HG02610 (cell line): Measurements from ENCODE around the gene AFP.

Source experiments
- ATAC-seq: cut with Tn5 transposase; IDR thresholded peaks from one replicate; pipeline ENCODE4 v1.9.1; 2021; ENCODE audit warnings: mild to moderate bottlenecking, moderate library complexity; ENCODE audit not compliant: unreplicated experiment

Gene AFP

DNA sequence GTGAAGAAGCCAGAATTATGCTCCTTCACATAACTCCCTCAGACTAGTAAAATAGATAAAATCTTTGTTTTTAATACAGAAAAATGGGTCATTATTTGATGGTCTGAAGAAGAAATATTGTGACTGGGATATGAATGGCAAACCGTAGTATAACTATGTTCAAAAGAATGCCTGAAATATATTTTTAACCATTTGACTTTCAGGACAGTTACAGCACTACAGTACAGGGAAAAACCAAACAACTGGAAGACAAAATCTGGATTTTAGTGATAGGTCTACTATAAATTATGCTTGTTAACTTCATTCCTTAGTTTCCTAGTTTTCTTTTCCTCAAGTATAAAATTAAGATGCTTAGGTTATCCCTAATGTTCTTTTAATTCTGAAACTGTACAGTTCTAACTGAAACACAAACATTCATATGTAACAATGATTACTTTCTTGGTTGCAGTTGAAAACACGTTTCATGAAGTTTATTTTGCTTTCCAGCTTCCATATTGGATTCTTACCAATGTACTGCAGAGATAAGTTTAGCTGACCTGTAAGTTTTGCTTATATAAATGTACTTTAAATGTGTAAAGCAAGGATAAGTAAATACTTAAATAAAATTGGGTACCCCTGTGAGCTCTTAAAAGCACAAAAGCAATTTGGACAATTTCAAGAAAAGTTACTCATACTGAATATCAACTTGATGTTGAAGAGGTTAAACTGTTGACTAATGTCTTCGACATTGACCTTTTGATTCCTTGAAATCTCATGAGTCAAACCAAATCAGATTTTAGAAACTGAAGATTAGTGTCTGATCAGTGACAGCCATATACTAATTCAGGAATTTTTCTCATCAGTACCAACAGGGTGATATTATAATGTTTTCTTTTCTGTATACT is 895 bp downstream of the AFP start:
- no peak for ATAC-seq

DNA sequence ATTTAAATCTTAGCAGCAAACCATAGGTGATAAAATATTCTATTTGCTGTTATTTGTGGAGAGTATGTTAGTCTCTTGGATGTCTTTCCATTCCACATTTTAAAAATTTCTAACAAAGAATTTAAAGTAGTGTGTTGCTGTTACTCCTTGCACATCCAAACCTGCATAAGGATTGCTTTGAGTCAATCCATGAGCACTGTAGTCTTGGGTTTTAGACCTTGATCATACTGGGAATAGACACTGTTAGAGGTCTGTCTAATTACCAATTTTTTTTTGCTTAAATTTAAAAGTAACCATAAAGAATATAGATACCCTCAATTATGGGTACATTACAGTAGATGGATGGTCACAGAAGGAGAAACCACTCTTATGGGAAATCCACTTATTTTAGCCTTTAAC is 1.5 kb downstream of the AFP start:
- no peak for ATAC-seq

DNA sequence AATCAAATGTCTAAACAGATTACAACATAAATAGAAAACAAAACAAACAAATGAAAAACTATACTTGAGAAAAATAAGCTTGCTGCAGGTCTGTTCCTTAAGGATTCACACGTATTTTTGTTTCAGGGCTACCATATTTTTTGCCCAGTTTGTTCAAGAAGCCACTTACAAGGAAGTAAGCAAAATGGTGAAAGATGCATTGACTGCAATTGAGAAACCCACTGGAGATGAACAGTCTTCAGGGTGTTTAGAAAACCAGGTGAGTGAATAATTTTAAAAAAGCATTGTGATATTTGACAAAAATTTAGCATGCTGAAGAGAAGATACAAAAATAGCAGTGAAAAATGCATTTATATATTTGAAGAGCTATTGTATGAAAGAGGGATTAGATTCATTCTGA is 2.0 kb downstream of the AFP start:
- ATAC-seq: no peak

DNA sequence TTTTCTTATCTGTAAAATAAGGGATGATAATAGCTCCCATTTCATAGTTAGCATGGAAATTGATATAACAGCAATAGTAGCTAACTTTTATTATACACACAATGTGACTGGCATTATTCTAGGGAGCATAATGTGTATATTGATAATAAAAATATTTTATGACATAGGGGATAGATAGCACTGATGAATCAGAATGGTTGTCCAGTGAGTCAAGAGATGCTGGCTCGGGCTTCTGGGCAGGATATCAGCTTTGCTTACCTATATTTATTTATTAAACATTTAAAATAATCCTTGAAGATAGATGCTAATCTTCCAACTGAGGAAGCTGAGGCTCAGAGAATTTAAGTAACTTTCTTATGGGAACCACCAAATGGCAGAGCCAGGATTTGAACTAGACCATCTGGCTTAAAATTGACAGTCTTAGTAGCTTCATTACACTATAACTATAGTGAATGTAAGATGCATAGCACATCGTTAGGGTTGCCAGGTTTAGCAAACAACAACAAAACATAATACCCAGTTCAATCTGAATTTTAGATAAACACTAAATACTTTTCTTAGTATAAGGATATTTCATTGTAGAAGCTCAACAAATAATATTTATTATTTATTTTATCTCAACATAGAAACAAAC is 2.7 kb downstream of the AFP start:
- no peak for ATAC-seq

DNA sequence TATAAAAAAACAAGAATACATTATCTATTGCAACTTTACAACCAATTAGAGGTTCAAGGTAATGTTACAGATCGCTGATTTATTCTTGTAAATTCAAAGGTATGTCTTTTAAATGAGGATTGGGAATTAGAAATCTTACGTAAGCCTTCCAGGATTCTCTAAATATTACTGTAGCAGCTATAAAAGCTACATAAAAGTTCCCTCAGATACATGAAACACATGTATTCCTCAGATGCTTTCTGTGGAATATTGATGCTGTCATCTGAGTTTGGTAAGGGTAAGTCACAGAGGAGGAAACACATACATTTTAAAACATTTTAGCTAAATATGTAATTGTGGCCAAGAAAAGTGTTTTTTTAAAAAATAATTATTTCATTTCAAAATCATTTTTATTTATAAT is 3.4 kb downstream of the AFP start:
- no peak for ATAC-seq

DNA sequence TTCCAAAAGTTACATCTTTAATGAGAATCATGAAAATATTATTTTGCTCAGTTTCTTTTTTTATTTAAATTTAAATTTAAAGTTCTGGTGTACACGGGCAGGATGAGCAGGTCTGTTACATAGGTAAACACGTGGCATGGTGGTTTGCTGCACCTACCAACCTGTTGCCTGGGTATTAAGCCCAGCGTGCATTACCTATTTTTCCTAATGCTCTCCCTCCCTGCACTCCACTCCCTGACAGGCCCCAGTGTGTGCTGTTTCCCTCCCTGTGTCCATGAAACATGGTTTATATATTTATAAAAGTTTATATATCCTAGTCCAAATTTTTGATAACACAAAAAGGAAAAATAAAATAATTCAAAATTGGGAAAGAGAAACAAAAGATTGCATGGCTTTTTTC is 4.0 kb downstream of the AFP start:
- ATAC-seq: no peak

DNA sequence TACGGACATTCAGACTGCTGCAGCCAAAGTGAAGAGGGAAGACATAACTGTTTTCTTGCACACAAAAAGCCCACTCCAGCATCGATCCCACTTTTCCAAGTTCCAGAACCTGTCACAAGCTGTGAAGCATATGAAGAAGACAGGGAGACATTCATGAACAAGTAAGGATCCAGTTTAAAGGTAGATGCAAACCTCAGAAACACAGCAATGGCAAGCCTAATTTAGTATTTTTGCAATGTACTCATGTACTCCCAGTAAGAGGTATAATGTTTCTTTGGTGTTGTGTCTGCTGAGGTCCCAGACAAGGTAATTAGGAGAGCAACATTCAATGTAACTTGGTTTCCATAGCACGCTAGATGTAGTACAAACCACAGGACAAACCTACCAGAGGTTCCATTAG is 4.6 kb downstream of the AFP start:
- ATAC-seq: no peak

DNA sequence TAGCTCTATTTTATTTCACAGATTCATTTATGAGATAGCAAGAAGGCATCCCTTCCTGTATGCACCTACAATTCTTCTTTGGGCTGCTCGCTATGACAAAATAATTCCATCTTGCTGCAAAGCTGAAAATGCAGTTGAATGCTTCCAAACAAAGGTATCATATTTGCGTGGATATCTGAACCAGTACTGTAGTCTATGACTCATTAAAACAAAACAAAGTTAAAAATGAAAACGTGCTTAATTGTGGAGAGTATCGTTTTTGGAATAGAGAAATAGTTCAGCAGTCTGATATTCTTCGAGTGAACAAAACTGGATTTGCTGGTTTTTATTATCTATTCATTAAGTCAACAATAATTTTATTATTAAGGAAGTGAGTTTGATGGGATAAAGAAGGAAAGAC is 6.3 kb downstream of the AFP start:
- ATAC-seq: no peak

DNA sequence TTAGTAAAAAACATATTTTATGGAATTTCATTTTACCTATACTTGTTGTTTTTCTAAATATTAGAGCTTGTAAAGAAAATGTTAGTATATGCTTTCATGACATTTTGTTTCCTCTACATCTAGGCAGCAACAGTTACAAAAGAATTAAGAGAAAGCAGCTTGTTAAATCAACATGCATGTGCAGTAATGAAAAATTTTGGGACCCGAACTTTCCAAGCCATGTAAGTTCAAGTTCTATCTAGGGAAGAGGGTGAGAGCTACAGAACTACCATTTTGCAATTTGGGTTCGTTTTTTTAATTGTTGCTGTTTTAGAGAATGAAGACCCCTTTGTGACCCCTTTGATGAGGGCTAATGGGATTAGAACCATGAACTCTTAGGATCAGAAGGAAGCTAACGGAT is 7.2 kb downstream of the AFP start:
- no peak for ATAC-seq

DNA sequence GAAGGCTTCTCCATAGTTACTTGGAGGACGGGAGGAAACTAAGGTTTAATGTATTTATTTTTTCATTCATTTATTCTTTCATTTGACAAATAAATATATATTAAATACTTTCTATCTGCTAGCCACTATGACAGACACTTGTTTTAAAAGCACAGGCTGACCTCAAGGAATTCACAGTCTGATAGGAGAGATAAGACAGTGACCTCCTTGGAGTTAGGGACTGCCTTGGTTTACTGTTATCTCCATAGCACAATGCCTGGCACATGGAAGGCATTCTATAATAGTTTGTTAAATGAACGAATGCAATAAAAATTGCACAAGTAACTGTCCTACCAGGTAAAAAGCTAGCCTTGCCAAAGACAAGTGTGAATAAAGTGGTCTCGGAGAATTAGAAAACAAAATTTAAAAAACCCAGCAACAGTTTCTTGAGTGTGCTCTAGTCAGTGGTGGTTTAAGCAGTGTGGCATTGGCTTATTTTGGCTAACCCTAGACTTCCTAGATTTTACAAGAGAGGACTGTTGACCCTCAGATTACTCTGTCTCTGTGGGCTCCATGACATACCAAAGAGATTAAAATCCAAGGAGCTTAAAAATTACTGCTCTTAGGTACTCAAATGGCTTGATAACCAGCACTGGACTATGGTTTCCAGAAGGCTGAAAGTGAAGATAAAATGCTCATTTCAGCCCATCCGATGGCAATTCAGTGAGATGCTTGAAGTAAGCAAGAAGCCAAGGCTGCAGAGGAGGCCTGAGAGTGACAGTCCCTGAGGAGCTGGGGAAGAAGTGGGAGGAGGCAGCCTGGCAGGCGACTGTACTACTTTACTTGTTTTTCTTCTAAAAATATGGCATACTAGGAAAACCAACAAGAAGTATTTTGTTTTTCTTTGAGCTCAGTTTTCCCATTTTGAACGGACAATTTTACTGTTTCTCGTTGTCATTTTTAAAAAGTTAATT is 9.6 kb downstream of the AFP start:
- no peak for ATAC-seq

DNA sequence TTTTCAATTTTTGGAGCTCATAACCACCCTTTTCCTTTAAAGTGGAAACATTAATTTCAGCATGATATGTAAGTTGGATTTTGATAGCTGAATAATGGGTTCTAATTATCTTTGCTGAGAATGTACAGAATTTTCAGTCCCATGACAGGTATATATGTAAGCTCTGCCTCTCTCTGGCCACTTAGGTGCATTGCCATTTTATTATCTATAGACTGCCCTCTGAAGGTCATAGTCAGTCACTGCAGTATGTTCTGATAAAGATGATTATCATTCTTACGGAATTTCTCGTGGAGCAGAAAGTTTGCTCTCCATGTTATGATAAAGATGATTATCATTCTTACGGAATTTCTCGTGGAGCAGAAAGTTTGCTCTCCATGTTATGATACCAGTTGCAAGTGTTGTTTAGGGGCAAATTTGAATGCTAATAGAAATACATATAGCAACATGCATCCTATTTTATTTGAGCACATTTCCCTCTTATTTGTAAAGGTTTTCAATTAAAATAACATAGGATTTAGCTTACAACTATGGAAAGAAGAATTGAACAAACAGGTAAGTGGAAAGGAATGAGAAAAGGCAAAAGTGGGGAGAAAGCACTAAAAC is 10.4 kb downstream of the AFP start:
- peak; percentile 96 for ATAC-seq

DNA sequence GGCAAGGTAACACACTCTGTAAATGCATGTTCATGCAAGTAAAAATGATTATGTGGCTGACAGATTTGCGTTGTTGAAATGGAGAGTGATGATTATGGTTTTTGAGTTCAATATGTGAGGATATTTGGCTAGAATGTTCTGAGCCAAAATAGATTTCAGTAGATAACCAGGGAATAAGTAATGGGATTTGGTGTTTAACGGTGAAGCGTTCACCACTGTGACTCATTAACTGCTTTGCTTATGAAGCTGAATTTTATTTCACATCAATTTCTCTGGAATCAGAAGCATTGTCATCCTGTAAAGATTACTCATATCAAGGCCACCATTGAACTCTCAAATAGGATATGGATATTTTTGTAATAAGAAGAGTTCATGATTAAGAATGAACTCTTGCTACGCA is 11.7 kb downstream of the AFP start:
- no peak for ATAC-seq

DNA sequence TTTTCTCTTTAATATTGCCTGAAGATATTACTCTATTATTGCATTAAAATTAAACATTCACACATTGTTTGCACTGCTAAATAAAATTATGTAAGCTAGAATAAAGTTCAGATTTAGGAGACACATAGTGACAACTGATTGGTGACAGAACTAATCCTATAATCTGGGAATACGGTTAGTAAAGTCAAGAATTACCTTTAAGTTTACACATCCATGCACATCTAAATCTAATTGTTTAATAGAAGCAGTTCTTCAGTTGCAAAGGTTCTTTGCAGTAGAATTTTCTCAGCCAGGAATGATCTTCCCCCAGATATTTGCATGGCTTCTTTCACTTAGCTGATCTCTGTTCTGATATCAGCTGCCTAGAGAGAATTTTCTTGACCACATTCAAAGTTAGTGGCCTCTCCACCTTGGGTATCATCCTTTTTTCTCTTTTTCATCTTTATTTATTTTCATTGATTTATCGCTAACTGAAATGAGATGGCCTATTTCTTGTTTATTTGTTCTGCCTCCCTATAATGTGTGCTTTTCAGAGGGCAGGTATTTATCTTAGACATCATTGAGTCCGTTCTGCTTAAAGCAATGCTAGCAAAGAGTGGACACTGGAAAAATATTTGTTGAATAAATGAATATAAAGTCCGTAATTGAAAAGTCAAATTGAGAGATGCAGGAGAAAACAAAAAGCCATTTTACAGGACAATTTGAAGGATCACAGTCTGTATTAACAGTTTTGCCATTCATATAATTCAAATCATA is 12.6 kb downstream of the AFP start:
- no peak for ATAC-seq

DNA sequence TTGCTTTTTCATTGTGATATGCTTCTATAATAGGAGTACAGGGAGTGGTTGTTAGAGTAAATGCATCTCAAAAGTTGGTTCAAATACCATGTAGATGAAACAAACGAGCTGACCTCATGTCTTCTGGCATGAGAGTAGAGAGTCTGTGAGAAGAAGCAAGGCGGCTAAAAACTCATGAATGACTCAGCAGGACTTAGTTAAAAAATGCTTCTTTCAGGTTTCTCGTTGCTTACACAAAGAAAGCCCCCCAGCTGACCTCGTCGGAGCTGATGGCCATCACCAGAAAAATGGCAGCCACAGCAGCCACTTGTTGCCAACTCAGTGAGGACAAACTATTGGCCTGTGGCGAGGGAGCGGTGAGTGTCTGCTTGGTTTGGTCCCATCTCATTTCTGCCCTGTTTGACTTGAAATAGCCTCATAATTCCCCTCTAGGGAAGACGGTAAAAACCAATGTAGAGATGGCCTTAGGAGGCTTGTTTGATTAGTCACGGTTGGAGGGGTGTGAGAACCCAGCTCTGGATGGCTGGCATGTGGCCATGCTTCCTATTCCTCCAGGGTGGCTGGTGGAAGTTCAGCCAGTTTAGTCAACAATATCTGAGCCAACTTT is 14.5 kb downstream of the AFP start:
- no peak for ATAC-seq

DNA sequence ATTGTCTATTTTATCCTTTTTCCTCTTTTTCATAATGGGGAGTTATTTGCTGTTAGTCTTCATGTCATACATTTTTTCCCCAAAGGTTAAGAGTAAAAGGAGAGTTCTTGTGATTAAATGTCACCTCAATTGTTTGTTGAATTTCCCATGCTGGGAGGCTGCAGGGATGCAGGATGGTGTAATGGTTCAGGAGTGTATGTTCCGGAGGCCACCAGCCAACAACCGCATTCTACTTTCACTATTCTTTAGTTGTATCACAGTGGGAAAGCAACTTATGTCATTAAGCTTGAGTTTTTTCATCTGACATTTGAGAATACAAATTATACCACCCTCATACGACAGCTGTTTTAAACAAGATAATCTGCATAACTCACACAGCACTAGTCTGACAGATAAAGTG is 15.4 kb downstream of the AFP start:
- no peak for ATAC-seq

DNA sequence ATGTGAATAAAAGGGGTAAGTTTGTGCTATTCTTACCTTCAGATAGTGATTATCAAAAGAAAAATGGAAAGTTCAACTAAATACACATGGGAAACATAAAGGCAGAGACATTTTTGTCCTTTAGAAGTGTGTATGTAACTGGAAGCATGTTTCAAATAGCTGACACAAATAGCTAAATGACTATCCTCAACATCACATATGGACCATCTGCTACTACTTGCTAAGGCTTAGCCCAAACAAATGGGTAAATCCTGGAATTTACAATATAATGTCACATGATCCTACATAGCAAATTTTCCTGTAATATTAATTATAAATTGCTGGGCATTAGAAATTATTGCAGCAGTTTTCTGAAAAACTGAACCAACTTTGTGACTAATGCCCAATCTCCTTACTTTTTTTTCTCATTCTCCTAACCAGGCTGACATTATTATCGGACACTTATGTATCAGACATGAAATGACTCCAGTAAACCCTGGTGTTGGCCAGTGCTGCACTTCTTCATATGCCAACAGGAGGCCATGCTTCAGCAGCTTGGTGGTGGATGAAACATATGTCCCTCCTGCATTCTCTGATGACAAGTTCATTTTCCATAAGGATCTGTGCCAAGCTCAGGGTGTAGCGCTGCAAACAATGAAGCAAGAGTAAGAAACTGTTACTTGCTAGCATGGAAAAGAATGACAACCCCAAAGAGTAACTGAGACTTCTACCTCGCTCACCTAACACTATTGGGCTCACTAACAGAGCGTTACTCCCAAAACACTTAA is 16.1 kb downstream of the AFP start:
- ATAC-seq: no peak

DNA sequence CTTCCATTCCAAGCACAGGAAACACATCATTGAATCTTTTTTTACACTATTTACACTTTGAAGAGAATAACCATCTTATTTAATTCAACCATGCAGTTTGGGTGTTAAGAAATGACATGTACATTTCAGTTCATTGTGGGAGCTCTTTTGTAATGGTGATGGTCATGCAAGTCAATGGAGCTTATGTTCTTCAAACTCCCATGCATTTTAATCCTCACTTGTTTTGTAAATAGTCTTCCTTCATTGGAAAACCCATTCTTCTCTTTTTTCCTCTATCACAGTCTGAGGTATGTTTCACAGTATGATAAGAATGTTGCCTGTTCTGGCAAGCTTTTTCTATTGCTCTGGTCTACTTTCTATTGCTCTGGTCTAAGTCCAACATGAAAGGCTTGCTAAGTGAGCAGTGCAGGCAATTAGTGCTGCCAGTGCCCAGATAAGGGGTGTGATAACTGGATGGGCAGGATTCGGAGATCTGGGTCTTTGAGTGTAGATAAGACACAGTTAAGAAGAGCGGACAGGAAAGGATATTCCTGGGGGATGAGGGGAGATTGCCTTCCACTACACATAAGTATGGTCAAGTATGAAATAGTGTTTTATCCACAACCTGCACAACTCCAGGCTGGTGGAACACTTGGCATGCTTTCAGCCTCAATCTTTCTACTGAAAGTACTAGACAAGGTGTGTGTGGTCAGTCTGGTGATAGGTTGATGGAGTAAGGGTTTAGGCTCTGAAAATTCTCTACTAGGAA is 17.1 kb downstream of the AFP start:
- ATAC-seq: no peak

DNA sequence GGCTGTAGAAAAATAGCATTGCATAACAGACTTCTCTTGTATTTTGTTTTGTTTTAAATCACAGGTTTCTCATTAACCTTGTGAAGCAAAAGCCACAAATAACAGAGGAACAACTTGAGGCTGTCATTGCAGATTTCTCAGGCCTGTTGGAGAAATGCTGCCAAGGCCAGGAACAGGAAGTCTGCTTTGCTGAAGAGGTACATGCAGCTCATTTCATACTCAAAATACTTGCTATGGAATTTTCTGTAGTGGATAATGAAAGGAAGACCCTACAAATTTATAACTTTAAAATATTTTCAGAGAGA is 17.6 kb downstream of the AFP start:
- ATAC-seq: no peak

DNA sequence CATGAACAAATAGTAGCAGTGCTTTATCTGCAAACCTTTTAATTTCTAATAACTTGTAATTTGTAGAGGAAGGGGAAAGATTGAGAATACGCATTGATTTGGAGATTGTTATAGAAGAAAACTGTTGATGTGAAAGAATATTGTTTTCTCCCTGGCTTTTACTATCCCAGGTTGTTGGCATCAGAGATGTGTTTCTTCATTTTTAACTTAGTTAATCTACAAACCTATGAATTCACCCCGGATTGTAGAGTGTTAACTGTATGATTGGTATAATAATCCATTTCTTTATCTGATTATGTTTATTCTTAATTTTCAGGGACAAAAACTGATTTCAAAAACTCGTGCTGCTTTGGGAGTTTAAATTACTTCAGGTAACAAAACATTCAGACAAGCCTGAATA is 18.9 kb downstream of the AFP start:
- no peak for ATAC-seq
